SK-N-SH treated with all-trans-retinoic acid at 6 μM for 48 hours (cell line): Measurements from ENCODE around the gene THNSL1.

ENCODE experiments used
- CREB5 ChIP-seq: fragments of 250-450 bp; sonication (Bioruptor Pico); IDR thresholded peaks from 2 replicates; pipeline ENCODE4 v1.5.1; 2020; ENCODE audit warnings: low read depth, mild to moderate bottlenecking, moderate library complexity
- ESRRG ChIP-seq: fragments of 250-450 bp; sonication (Bioruptor Pico); IDR thresholded peaks from 2 replicates; pipeline ENCODE4 v1.6.1; 2021; ENCODE audit warnings: mild to moderate bottlenecking
- ISL1 ChIP-seq: fragments of 250-450 bp; sonication (Bioruptor Pico); IDR thresholded peaks from 2 replicates; pipeline ENCODE4 v2.1.2; 2022; ENCODE audit warnings: mild to moderate bottlenecking, moderate library complexity
- PATZ1 ChIP-seq: fragments of 250-450 bp; sonication (Bioruptor Pico); IDR thresholded peaks from 2 replicates; pipeline ENCODE4 v1.8.0; 2020; ENCODE audit warnings: mild to moderate bottlenecking, moderate library complexity, borderline replicate concordance
- SNAI2 ChIP-seq: fragments of 250-450 bp; sonication (Bioruptor Pico); IDR thresholded peaks from 2 replicates; pipeline ENCODE4 v1.5.0; 2020; ENCODE audit warnings: mild to moderate bottlenecking, moderate library complexity
- ZNF8 ChIP-seq: fragments of 450-650 bp; formaldehyde crosslinking; IDR thresholded peaks from 2 replicates; pipeline ENCODE4 v1.5.0; 2020; ENCODE audit warnings: mild to moderate bottlenecking, moderate library complexity

DNA sequence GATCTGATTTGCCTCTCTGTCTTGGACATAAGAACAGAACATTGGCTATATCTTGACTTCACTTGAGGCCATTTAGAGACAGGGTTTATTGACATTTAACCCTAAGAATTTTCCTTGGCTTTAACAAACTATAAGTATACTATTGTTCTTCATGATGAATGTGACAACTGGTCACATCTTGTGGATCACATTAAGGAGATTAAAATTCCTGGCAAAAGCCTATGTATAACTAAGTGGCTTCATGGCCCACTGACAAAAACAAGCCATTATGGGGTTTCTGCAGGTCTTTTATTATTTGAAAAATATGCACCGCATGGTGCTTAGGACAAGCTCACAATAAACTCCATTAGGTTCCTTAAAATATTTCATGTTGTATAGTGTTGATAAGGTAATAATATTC, 54.8 kb downstream of the THNSL1 start:
- peak; percentile 89 for TF ChIP-seq CREB5 (CRISPR knock-in tag)
- no peak for TF ChIP-seq ZNF8 (CRISPR knock-in tag)
- TF ChIP-seq ISL1 (CRISPR knock-in tag) = peak; percentile 100
- 0 out of 2 replicates have a peak, but pooled peaks have one; percentile 65 for TF ChIP-seq ESRRG (CRISPR knock-in tag)
- peak; percentile 62; the same call in 1 of the 2 replicates for TF ChIP-seq SNAI2 (CRISPR knock-in tag)
- TF ChIP-seq PATZ1 (CRISPR knock-in tag) = peak; percentile 91; the same call in 1 of the 2 replicates
